Activated CD8-positive, alpha-beta T cell treated with anti-CD3 and anti-CD28 coated beads for 36 hours (primary cell): ENCODE measurements around the gene CFAP20. TPM values are rescaled to one million over a fixed set of nuclear protein-coding genes. Genes with fewer than 3 reads are reported as not detected.

Source experiments
- ATAC-seq: fragments of 200-7000 bp; cut with Tn5 transposase; one replicate; pipeline ENCODE4 v1.10.0; 2021; ENCODE audit warnings: mild to moderate bottlenecking, moderate library complexity
- CTCF ChIA-PET: fragments of 350-600 bp; sonication (Branson Sonifier 250); formaldehyde crosslinking; loops from one replicate; lab custom pipeline; 2021; ENCODE audit warnings: antibody characterized with exemption; lab: Charles Lee
- POLR2A ChIA-PET: fragments of 350-600 bp; sonication (Branson Sonifier 250); formaldehyde crosslinking; loops from one replicate; lab custom pipeline; 2021; ENCODE audit warnings: antibody characterized with exemption; lab: Charles Lee
- DNase-seq: peaks from one replicate; pipeline ENCODE4 v3.0.0-alpha.2; 2020
- H3K27ac Mint-ChIP-seq: one replicate; pipeline ENCODE4 v1.8.0; 2021; ENCODE audit warnings: mild to moderate bottlenecking, mixed read lengths
- H3K27me3 Mint-ChIP-seq: one replicate; pipeline ENCODE4 v1.8.0; 2021; ENCODE audit warnings: mixed read lengths
- H3K36me3 Mint-ChIP-seq: one replicate; pipeline ENCODE4 v1.8.0; 2021; ENCODE audit warnings: low read depth, mixed read lengths
- H3K4me1 Mint-ChIP-seq: one replicate; pipeline ENCODE4 v1.8.0; 2021; ENCODE audit warnings: low read depth, mixed read lengths
- H3K4me3 Mint-ChIP-seq: one replicate; pipeline ENCODE4 v1.8.0; 2021; ENCODE audit warnings: mild to moderate bottlenecking, moderate library complexity, mixed read lengths
- H3K9me3 Mint-ChIP-seq: one replicate; pipeline ENCODE4 v1.8.0; 2021; ENCODE audit warnings: mixed read lengths
- intact Hi-C: fragments of 100-400 bp; cut with micrococcal nuclease; formaldehyde crosslinking; loops from one replicate; pipeline ENCODE4 v1.10.0; 2022
- total RNA-seq, 2 experiments: library from RNA; stranded (reverse); gene quantifications; one replicate each; pipeline ENCODE4 v1.2.3, GENCODE V29; 2021
- TF ChIP-seq, protein P1 (sequence below): fragments of 200-600 bp; IDR thresholded peaks from one replicate; pipeline ENCODE4 v1.8.0; 2022; ENCODE audit warnings: antibody characterized with exemption, mild to moderate bottlenecking

CFAP20 gene
- total RNA-seq, 2 experiments from 2014 or later: 36.5 to 40.4 TPM

DNA sequence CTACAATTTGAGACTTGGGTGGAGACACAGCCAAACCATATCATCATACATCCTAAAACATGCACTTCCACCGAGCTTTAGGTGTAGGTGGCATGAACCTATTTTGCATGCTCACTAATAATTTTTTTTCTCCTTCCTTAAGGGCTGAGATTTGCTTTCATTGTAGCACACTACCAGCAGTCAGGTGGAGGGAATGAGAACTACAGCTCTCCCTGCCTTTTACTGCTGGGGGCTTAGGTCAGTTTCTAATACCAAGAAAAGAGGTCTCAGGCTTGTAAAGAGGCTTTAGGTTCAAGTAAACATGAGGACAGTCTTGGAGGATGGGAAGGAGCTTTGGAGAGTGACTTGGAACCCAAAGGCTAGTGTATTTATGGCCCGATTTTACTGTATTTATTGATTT is 22.0 kb downstream of the CFAP20 start:
- TF ChIP-seq, protein P1, sequence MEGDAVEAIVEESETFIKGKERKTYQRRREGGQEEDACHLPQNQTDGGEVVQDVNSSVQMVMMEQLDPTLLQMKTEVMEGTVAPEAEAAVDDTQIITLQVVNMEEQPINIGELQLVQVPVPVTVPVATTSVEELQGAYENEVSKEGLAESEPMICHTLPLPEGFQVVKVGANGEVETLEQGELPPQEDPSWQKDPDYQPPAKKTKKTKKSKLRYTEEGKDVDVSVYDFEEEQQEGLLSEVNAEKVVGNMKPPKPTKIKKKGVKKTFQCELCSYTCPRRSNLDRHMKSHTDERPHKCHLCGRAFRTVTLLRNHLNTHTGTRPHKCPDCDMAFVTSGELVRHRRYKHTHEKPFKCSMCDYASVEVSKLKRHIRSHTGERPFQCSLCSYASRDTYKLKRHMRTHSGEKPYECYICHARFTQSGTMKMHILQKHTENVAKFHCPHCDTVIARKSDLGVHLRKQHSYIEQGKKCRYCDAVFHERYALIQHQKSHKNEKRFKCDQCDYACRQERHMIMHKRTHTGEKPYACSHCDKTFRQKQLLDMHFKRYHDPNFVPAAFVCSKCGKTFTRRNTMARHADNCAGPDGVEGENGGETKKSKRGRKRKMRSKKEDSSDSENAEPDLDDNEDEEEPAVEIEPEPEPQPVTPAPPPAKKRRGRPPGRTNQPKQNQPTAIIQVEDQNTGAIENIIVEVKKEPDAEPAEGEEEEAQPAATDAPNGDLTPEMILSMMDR: no peak
- Mint-ChIP-seq H3K4me3 (no peak overlapping the region), H3K36me3 (no peaks in the 10 kb centered on the region), H3K27ac (no peak overlapping the region), H3K4me1 (no peaks in the 10 kb centered on the region), H3K27me3 (no peaks in the 10 kb centered on the region), H3K9me3 (no peaks in the 10 kb centered on the region)
- intact Hi-C loops: no loop called here
- CTCF ChIA-PET: interaction anchor here (1.0 to 3.3 kb wide), 2 partner anchors 10 to 14 kb away, joined by 4 to 21 read pairs; no protein-coding TSS in a partner anchor
- DNase-seq (no peak), ATAC-seq (no peak)
- POLR2A ChIA-PET: no interaction called here

DNA sequence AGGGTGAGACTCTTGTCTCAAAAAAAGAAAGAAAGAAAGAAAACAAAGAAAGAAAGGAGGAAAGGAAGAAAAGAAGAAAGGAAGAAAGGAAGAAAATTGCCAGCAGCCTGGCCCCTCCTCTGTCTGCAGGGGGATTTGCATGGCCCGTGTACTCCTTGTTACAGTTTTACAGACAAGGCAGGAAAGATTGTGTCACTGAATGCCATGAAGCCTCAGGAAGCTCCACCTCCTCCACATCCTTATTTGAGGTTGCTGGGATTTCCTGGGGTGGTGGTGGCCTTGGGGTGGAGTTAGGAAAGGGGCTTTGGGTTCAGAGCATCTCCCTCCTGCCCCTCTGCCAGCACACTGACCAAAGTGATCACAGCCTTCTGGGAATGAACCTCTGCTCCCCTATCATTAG is 23.6 kb downstream of the CFAP20 start:
- Mint-ChIP-seq H3K4me1 (no peaks in the 10 kb centered on the region), H3K27me3 (no peaks in the 10 kb centered on the region), H3K27ac (no peak overlapping the region), H3K9me3 (no peaks in the 10 kb centered on the region), H3K36me3 (no peaks in the 10 kb centered on the region), H3K4me3 (no peak overlapping the region)
- ATAC-seq (no peak), DNase-seq (no peak)
- intact Hi-C loops: no loop called here
- CTCF ChIA-PET: no interaction called here
- POLR2A ChIA-PET: no interaction called here
- TF ChIP-seq, protein P1: no peak

GRCh38 chr16:58102665-58103392 is 26.4 kb downstream of the CFAP20 start:
- DNase-seq (no peak), ATAC-seq (no peak)
- CTCF ChIA-PET: no interaction called here
- POLR2A ChIA-PET: interaction anchor here (0.5 to 0.6 kb wide), 2 partner anchors 10 to 642 kb away, joined by 3 read pairs; no protein-coding TSS in a partner anchor
- Mint-ChIP-seq H3K4me1 (no peaks in the 10 kb centered on the region), H3K27me3 (no peaks in the 10 kb centered on the region), H3K36me3 (no peaks in the 10 kb centered on the region), H3K27ac (no peak overlapping the region), H3K4me3 (no peak overlapping the region), H3K9me3 (no peaks in the 10 kb centered on the region)
- intact Hi-C loops: no loop called here
- TF ChIP-seq, protein P1: no peak

DNA sequence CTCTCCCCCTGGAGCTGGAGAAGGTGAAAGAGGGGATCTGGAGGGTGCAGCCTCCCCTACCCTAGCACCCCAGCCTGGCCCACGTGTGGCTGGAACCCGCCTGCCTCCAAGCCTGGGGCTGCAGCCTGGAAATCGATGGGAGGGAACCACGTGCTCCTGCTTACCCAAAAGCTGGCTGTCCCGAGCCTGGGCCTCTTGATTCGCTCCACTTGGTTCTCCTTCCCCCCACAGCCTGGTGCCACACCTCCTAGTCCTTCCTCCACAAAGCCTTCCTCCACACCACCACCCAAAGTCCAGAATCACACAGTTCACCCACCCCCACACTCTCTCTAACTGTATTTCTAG is 29.3 kb downstream of the CFAP20 start:
- intact Hi-C loops: no loop called here
- Mint-ChIP-seq H3K4me1 (no peaks in the 10 kb centered on the region), H3K36me3 (no peaks in the 10 kb centered on the region), H3K4me3 (no peak overlapping the region), H3K27ac (no peak overlapping the region), H3K9me3 (no peaks in the 10 kb centered on the region), H3K27me3 (peaks cover 2% of the 10 kb centered on the region)
- ATAC-seq (no peak), DNase-seq (no peak)
- ChIA-PET POLR2A (interaction anchor here (0.6 kb wide), 1 partner anchor 12 kb away, joined by 3 read pairs; no protein-coding TSS in a partner anchor), CTCF (interaction anchor here (0.7 to 0.8 kb wide), 2 partner anchors 95 to 207 kb away, joined by 3 read pairs; no protein-coding TSS in a partner anchor)
- TF ChIP-seq, protein P1: no peak
